Kidney glomerular epithelial cell (primary cell): ENCODE measurements around the gene SLC23A3.

Source experiments
- DNase-seq: peaks from one replicate; lab custom pipeline; 2025; lab: John Stamatoyannopoulos, UW

SLC23A3 gene, protein sequence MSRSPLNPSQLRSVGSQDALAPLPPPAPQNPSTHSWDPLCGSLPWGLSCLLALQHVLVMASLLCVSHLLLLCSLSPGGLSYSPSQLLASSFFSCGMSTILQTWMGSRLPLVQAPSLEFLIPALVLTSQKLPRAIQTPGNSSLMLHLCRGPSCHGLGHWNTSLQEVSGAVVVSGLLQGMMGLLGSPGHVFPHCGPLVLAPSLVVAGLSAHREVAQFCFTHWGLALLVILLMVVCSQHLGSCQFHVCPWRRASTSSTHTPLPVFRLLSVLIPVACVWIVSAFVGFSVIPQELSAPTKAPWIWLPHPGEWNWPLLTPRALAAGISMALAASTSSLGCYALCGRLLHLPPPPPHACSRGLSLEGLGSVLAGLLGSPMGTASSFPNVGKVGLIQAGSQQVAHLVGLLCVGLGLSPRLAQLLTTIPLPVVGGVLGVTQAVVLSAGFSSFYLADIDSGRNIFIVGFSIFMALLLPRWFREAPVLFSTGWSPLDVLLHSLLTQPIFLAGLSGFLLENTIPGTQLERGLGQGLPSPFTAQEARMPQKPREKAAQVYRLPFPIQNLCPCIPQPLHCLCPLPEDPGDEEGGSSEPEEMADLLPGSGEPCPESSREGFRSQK

DNA sequence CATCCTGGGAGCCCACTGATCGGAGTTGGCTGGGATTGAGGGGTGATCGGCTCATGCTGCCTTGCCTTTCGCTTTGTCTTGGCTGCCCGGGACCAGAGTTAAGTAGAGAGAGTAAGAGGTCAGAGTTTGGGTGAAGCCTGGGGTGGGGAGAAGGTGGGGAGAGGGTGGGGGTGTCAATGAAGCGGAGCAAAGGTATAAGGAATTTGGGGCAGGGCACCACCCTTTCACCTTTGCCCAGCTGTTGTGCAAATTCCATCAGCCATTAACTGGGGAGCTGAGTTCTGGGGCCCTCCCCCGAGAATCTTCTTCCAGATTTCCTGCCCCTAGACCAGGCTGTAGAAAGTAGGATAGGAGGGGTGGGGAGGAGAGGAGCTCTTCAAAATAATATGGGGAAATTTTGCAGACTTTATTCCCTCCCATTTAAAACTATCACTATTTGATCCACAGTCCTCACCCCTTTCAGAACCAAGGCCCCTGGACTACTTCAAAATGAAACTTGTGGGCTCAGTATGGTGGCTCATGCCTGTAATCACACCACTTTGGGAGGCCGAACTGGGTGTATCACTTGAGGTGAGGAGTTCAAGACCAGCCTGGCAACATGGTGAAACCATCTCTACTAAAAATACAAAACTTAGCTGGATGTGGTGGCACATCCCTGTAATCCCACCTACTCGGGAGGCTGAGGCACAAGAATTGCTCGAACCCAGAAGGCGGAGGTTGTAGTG is at the start of gene SLC23A3:
Gene SLC23A3, minus strand, starts transcription at position 100 of the 725 bp plus-strand sequence. Its CDS starts 45 bp downstream, at position 55.
- no peak for DNase-seq

DNA sequence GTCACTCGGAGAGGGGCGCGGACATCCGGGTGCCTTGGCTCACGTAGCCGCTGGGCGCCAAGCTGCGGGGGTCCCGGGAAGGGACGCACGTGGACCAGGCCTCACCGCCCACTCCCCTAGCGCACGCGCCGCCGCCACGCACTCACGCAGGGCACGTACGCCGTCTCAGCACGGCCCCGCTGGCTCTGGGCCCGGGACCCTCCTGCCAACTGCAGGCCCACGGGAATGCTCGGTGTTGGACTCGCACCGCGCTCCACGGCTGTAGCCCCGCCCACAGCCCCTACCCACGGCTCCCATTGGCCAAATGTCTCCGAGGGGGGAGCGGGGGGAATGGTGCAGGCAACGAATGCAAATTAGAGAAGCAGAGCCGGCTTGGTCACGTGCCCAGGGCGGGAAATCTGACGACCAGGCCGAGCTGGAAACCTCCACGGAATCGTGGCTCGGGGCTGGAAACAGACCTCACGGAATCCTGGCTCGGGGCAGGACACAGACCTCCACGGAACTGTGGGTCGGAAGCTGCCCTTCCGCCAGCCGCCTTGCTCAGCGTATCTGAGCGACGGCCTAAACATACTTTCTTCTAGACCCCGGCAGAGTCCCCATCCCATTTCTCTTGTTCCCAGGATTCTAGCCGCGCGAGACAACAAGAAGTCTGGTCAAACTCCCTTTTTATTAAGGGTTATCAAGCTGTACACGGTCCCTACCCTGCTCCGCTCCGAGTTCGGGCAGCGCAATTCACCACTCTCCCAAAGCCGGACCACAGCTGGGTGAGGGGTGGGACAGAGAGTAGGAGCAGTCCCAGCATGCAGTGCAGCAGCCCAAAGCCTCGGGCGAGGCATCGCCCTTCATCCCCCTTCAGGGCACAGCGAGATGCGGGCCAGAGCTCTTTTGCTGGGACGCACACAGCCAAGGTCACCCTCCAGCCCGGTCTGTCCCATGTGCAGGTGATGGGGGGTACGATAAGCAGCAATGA is 49.2 kb upstream of the SLC23A3 start, which contains the start of gene ABCB6:
Gene ABCB6, minus strand, starts transcription at position 227 of the 970 bp plus-strand sequence. CDS start 285 bp downstream, outside the sequence.
- DNase-seq = peak; percentile 66

DNA sequence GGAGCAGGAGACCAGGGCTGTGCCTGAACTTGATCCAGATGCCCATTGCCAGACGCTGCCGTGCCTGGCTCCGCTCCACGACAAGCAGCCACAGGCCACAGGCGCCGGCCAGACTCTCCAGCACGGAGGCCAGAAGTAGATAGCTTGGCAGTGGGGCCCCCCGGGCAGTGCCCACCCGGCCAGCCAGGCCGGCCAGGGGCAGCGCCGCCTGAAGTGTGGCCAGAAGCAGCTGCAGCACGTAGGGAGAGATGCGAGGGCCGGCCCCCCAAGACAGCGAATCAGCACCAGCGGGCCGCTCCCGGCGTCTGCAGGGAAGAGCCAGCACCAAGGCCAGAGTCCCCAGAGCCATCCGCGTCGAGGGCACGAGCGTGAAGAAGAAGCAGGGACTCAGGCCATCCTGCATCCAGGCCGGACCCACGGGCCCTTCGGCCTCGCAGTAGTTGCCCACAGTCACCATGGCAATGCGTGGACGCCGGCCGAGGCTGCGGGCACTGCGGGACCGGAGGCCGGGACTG is 48.4 kb upstream of the SLC23A3 start:
- peak; percentile 41 for DNase-seq

DNA sequence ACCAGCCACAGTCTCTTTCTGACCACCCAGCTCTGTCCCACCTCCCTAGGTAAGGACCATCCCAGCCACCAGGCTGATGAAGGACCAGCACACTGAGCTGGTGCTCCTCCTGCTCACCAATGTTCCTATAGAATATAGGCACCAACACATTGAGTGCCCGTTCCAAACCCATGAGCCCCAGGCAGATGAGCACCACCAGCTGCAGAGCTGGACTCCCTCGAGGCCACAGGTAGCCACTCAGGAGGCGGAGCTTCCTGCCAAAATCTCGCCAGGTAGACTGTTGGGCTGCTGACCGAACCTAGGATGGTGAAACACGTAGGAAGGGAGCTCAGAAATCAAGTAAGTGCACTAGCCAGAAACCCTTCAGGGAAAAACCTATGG is 46.7 kb upstream of the SLC23A3 start:
- no peak for DNase-seq

DNA sequence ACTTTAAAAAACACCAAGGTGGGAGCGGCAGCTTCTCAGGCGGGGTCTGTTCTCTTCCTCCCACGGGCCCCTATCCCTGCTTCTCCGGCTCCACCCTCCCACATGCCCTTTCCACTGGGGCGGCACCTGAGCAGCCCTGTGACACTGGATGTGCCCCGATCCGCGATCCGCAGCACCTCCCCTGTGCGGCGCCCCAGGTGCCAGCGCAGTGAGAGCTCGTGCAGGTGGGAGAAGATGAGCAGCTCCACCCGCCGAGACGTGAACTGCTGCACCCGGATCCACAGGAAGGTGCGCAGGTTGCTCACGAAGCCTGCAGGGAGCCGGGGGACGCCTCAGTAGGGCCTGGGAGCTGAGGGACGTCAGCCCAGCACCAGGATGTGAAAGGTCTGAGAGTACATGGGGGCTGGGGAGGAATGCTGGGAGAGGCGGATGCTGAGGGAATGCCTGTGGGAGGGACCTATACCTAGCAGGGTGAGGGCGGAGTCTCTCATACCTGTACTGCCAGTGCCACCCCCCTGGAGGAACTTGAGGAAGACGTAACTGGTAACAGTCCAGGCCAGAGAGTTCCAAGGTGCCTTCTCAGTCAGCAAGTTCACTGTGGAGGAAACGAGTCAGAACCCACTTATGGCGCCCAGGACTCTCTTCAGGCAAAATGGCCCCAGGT is 46.2 kb upstream of the SLC23A3 start:
- no peak for DNase-seq

DNA sequence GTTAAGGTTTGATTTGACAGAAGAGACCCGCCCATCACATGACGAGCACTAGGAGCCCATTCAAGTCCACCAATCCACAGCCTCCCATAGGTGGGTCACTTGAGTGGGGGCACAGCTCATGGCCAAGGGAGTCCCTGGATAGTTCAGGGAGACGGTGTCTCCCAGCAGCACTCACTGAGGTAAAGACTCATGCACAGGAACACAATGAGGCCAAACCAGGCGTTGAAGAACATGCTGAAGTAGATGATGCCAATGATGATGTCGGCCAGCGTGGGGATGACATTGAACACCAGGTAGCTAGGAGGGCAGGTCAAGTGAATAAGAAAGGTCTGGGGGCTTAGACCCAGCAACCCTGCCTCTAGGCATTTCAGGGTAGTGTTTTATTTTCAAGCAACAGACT is 45.0 kb upstream of the SLC23A3 start:
- no peak for DNase-seq

DNA sequence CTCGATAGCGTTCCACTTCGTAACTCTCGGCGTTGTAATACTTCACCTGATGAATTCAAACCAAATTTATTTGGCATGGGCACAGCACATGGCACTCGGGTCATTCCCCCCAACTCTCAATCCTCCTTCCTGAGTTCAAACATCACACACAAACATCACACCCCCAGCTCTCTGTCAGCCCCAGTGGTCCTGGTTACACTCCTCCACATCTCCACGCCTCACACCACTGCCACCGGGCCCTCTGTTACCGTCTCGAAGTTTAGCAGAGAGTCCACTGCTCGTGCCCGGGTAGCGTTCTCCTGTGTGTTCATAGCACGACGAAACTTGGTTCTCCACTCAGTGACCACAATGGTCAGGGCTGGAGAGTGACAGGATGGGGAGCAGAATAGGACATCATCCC is 44.3 kb upstream of the SLC23A3 start:
- DNase-seq = no peak

DNA sequence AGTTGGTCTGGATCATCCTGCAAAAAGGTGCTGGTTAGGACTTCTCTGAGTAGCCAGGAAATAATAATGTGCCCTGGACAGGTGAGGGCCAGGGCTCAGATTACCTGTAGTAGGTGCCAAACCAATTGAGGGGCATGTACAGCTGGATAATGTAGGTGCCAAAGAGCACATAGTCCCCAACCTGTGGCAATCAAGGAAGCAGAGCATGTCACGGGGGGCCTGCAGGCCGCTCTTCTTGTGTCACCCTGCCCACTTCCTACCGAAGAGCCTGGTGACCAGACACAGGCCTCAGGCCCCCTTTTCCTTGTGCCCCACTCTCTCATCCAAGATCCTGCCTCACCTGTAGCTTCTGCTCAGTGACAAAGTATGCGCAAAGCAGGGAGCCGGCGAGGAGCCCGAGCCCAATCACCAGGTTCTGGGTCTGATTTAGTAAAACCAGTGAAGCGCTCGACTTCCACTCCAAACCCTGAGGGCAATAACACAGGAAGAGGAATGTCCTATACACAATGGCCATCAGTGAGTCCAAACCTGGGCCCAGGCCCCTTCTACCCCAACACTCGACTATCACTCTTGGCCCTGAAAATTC is 43.8 kb upstream of the SLC23A3 start:
- DNase-seq = no peak

DNA sequence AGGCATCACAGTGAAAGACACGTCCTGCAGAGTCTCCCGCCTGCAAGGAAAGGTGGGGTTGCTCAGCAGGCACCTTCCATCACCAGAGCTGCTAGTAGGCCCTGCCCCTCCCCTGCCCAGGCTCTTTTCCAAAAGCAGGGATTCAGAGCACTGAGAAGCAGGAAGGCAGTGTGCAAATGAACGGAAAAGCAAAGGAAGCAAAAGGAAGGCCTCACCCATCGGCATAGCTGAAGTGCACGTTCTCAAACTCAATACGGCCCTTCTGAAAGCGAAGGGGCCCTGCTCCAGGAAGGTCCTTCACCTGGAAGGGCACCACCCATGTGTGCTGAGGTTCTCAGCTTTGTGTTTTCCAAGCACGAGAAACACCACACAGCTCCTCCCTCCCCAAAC is 43.2 kb upstream of the SLC23A3 start:
- no peak for DNase-seq

DNA sequence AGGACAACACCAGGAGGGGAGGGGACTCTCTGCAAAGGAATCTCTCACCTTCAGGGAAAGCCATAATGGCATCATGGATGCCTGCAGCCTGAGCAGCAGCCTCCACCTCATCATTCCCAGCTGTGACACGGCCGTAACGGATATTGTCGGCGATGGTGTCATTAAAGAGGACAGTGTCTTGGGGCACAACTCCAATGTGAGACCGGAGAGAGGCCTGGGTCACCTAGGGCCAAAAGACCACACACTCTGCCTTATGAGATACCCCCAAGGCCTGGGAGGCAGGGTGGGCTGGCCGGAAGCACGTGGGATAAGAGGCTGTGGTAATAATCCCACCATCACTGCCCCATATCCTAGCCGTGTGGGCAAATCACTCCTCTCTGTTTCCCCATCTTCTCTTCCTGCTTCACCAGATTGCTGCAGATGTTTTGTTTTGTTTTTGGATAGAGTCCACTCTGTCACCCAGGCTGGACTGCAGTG is 41.1 kb upstream of the SLC23A3 start:
- no peak for DNase-seq

DNA sequence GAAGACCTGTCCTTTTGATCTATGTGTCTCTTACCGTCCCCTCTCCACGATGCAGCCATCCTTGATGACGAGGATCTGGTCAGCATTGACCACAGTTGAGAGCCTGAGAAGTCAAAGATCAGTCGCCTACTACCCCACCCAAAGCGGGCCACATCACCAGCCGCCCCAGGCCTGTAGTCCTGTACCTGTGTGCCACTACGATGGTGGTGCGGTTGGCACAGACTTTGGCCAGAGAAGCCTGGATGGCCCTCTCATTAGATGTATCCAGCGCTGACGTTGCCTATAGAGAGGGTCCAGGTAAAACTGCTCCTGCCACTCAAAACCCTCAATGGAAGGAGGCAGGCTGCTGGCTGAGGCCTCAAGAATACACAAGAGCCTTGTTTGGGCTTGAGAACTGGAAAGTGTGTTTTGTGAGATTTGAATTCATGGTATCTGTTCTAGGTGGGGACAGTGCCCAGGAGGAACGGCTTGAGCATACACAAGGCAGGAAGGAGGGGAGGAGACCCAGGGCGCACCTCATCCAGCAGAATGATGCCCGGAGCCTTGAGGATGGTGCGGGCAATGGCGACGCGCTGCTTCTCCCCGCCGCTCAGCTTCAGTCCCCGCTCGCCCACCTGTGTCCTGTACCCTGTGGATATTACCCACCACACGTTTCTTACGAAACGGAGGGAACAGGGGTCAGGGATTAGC is 40.5 kb upstream of the SLC23A3 start:
- DNase-seq = no peak

DNA sequence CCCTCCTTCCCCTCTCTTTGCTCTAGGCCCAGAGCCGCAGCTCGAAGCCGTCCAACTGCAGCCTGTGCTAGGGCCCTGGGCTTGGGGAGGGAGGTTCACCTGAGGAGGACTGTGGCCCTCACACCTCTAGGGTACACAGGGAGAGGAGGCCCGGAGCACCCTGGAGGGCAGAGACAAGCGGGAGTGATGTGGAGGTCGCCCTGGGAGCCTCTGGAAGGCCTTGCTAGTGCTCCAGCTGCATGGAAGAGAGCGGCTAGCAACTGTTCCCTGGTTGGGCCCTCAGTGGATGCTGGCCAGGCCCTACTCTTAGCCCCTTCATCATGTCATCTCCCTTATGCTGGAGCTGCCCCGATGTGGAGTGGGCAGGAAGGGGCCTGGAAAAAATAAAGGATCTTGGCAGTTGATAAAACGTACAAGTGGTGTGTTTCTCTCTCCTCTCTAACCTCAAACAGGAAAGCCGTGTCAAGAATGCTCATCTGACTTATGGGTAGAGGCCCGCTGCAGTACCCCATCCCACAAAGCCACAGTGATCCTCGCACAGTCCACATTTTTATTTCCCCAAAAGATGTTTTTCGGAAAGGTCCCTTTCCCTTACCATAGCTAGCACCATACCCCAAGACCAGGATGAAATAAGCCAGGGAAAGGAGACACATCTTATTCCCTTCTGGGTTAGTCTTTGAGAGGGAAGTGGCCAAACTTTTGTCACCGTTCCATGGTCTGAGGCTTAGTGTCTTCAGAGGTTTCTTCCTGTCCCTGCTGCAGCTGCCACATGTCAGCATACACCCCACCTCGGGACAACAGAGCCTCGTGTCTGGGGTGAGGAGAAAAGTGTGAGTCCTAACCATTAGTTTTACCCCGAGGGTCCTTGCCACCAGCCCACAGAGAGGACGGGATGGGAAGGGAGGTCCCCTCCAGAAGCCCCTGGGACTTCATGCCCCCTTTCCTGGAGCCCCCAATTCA is 39.7 kb upstream of the SLC23A3 start:
- no peak for DNase-seq

DNA sequence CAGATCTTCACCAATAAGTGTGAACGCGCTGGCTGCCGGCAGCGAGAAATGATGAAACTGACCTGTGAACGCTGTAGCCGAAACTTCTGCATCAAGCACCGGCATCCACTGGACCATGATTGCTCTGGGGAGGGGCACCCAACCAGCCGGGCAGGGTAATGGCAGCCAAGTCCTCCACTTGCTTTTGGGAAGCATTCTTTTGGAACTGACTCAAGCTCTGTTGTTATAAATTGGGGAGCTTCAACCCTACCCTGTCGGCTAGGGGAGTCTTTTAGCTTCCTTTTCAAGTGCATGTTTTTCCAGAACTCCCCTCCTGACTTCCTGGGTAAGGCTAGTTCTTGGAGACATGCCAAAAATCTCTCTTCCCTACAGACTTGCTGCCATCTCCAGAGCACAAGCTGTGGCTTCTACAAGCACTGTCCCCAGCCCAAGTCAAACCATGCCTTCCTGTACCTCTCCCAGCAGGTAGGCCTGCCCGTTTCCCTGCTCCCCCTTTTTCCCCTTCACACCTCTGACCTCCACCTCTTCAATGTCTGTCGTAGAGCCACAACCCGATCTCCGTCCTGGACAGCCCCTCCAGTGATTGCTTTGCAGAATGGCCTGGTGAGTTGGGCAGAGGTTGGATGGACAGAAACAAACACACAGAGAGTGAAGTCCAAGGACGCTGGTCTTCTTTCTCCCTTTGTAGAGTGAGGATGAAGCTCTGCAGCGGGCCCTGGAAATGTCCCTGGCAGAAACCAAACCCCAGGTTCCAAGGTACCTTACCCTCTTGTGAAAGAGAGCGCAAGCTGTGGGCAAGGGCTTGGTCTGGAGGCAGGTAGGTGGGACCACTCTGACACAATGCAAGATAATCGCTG is 38.3 kb upstream of the SLC23A3 start:
- DNase-seq = peak; percentile 3

DNA sequence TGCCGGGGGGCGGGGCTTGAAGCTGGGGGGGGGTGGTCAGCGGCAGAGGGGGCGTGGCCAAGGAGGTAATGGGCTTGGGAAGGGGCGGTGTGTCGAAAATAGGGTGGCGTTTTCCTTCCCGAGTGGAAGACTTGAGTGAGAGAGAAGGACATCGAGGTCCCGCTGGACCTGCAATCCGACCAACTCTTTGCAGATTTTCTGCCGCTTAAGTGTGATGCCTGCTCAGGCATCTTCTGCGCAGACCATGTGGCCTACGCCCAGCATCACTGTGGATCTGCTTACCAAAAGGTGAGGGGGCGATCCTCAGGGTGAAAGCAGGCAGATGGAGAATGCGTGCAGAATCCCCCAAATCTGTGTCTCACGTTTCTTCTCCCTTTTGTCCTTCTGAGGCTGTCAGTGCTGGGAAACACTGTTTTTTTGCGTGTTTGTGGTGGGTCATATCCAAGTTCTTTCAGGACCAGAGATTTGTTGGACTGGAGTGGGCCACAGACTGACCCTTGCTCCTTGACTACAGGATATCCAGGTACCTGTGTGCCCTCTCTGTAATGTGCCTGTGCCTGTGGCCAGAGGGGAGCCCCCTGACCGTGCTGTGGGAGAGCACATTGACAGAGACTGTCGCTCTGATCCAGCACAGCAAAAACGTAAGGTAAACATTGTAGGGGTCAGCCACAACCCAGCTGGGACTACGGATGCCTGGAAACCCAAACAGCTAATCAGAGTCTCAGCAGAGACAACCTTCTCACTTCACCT is 37.5 kb upstream of the SLC23A3 start:
- no peak for DNase-seq

DNA sequence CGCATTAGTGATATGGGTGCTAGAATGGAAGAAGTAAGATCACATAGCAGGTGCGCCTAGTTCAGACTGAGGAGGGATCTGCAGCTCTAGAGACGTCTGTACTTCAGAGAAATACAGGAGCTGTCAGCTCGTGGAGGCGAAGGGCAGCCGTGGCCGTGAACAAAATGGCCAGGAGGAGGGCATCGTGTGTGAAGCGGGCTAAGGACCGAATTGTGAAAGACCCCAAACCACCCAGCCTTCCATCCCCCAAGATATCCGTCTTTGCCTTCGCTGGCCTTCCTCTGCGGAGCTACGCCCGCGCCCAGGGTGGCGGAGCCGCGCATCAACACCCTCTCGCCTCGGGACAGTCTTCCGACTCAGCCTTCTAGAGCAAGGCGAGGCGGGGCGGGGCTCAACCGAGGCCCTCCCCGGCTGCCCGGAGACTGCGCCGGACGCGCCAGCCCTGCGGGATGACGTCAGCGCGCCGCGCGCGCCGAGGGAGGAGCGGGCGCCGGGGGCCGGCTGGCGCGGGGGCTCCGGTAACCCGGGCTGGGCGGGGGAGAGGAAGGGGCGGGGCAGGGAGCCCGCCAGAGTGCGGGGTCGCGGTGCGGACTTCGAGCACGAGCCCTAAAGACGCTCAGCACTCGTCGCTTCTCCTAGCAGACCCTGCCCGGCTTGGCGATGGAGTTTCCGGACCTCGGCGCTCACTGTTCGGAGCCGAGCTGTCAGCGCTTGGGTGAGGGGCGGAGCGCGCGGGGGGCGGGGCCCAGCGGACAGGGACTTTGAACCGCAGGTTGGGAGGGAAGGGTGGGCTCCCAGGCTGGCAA is 36.7 kb upstream of the SLC23A3 start, which contains the start of gene ZFAND2B:
Gene ZFAND2B, plus strand, starts transcription at position 455 of the 806 bp plus-strand sequence. Its CDS starts 206 bp downstream, at position 661.
- DNase-seq = peak; percentile 89

DNA sequence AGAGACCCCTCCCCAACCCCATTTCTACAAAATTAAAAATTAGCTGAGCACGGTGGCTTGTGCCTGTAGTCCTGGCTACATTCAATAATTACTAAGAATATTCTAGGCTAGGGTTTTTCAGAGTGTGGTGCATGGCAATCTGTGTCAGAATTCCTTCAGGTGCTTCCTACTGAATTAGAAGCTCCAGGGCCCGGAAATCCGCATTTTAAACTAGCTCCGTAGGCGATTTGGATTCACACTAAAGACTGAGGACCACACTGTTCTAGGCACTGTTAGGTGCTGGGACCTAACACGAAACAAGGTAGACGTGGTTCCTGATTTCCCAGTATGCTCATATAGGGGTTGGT is 36.1 kb upstream of the SLC23A3 start:
- no peak for DNase-seq
